Heart right ventricle (tissue), 16 donors: ENCODE results near the gene CAMKMT. TPM values are rescaled to one million over a fixed set of nuclear protein-coding genes. Genes with fewer than 3 reads are reported as not detected.

Experiments used
- ATAC-seq, 8 donors: fragments of 200-7000 bp; cut with Tn5 transposase; one replicate each; pipeline ENCODE4 v1.9.1; 2020; ENCODE audit warnings: mild to moderate bottlenecking in 8 of 8, moderate library complexity in 8 of 8, moderate number of reproducible peaks in 1 of 8
- DNase-seq, 2 donors: peaks; one replicate each; pipeline ENCODE4 v3.0.0-alpha.2; 2020
- H3K27ac ChIP-seq, 10 donors: fragments of 200-600 bp; sonication (generic) in 2 of 10; one replicate each; pipeline versions ENCODE4 v1.5.0 to v1.8.0; 2020 to 2022; ENCODE audit warnings: mild to moderate bottlenecking in 3 of 10
- H3K27me3 ChIP-seq, 7 donors: fragments of 200-600 bp; one replicate each; pipeline ENCODE4 v1.8.0; 2021 to 2022; ENCODE audit warnings: mild to moderate bottlenecking in 2 of 7
- H3K36me3 ChIP-seq, 9 donors: fragments of 200-600 bp; sonication (generic) in 1 of 9; one replicate each; pipeline versions ENCODE4 v1.5.0 to v1.8.0; 2020 to 2022; ENCODE audit warnings: mild to moderate bottlenecking in 2 of 9
- H3K4me1 ChIP-seq, 9 donors: fragments of 200-600 bp; sonication (generic) in 1 of 9; one replicate each; pipeline versions ENCODE4 v1.5.0 to v1.8.0; 2020 to 2022; ENCODE audit warnings: mild to moderate bottlenecking in 4 of 9
- H3K4me3 ChIP-seq, 10 donors: fragments of 200-600 bp; sonication (generic) in 2 of 10; one replicate each; pipeline versions ENCODE4 v1.5.0 to v1.8.0; 2020 to 2022; ENCODE audit warnings: mild to moderate bottlenecking in 7 of 10, moderate library complexity in 2 of 10
- H3K9me3 ChIP-seq, 11 donors: fragments of 200-600 bp in 10 of 11; sonication (generic) in 2 of 11; one replicate each; pipeline versions ENCODE4 v1.5.0 to v1.8.0; 2013 to 2022; ENCODE audit warnings: mild to moderate bottlenecking in 2 of 11, control low read depth in 1 of 11, moderate library complexity in 1 of 11
- CTCF ChIP-seq, 9 donors: fragments of 200-600 bp; sonication (generic) in 2 of 9; IDR thresholded peaks; one replicate each; pipeline versions ENCODE4 v1.5.0 to v1.8.0; 2021 to 2022; ENCODE audit warnings: antibody characterized with exemption in 9 of 9, mild to moderate bottlenecking in 5 of 9, moderate library complexity in 1 of 9
- WGBS, 2 donors: extraction: QIAGEN DNeasy Blood & Tissue Kit; methylation state at CpG; one replicate each; pipeline ENCODE4 v1.1.7; 2013; ENCODE audit warnings: inconsistent platforms in 1 of 2; 5-methylcytosine and 5-hydroxymethylcytosine counted together
- intact Hi-C, 10 donors: fragments of 100-400 bp; cut with DNase I; formaldehyde crosslinking; loops; one replicate each; pipeline versions ENCODE4 v1.11.1 to v1.14.2; 2022
- polyA plus RNA-seq, 2 donors: library from polyadenylated mRNA; stranded (reverse); fragments of 200-250 nt; gene quantifications; one replicate each; pipeline ENCODE4 v1.2.3, GENCODE V29; 2013
- total RNA-seq, 10 donors: library from RNA; stranded (reverse); fragmentation: NEBNext Ultra II Directional in 3 of 10; extraction: Animal tissue kit (Norgen Biotek cat#: 25700) in 3 of 10; gene quantifications; one replicate each; pipeline versions ENCODE4 v1.2.1 to v1.2.4, GENCODE V29; 2021 to 2023
- donor health status: Arrhythmogenic right ventricular cardiomyopathy.
- donor health status: ischemic (EF 13 %, LVEDD 7.1; RV severe dilation, severe dysfunction).
- donor health status: healthy with polysubstance abuse.
- donor health status: DM: no; HTN: yes; CAD: no.
- donor health status: DM: no; HTN: no; CAD: no.
- donor health status: ischemic (EF 25% LVEDD 6.9; RV normal size, moderate dysfunction).
- donor health status: ischemic (EF 25% LVEDD 5.7; RV mildly dilated, moderate dysfunction).
- donor health status: healthy.
- donor health status: DM: yes; HTN: yes; CAD: no.
- donor health status: Ischemic cardiomyopathy.
- donor health status: ischemic (EF 35%, LVEDD 5.7; RV mildly dilated, moderate dysfunction).
- donor health status: nonischemic (EF 11% LVEDD 7.7; RV severe dilation, severe dysfunction).
- donor health status: DM: yes; HTN: yes; CAD: no.
- donor health status: PGD.
- donor health status: ischemic (EF 29% LVEDD 5.4; RV normal size, mild dysfunction).
- donor health status: nonischemic (EF 23%, LVEDD 6.1; RV moderate dilation, normal function).

Gene CAMKMT
- total and polyA plus RNA-seq, 12 donors = 4.1 to 6.4 (median 4.8) TPM

GRCh38 chr2:44614940-44615339, 253.2 kb downstream of the CAMKMT start:
- Histone ChIP-seq H3K27me3 (no peaks in the 10 kb centered on the region), H3K9me3 (peaks cover 0 to 4% (median 0%) of the 10 kb centered on the region in 11 donors), H3K4me1 (peaks cover 0 to 25% (median 3%) of the 10 kb centered on the region in 9 donors), H3K4me3 (no peak overlapping the region), H3K36me3 (no peaks in the 10 kb centered on the region), H3K27ac (no peak overlapping the region)
- no peak for TF ChIP-seq CTCF (IDR thresholded peaks at IDR 0.05)
- ATAC-seq = no peak
- WGBS, 2 donors = 89 to 96% methylated on average over 2 of the region's 2 CpGs
- no peak for DNase-seq
- intact Hi-C loops = no loop called here

- Histone ChIP-seq H3K9me3 (peaks cover 0 to 4% (median 0%) of the 10 kb centered on the region in 11 donors), H3K27me3 (no peaks in the 10 kb centered on the region), H3K36me3 (no peaks in the 10 kb centered on the region), H3K27ac (no peak overlapping the region), H3K4me3 (no peak overlapping the region), H3K4me1 (peaks cover 0 to 25% (median 3%) of the 10 kb centered on the region in 9 donors)
- DNase-seq (no peak), ATAC-seq (peak in 2 of 8 donors; percentile 28 to 47)
- 72 to 84% methylated on average over 4 of the region's 4 CpGs for WGBS, 2 donors
- no peak for TF ChIP-seq CTCF (IDR thresholded peaks at IDR 0.05)
- intact Hi-C loops = no loop called here
Measured at GRCh38 chr2:44615950-44616518, 254.3 kb downstream of the CAMKMT start.

- WGBS, 2 donors = 28 to 33% methylated on average over 3 of the region's 3 CpGs
- peak in 1 of 8 donors; percentile 41 for ATAC-seq
- Histone ChIP-seq H3K36me3 (no peaks in the 10 kb centered on the region), H3K27ac (no peak overlapping the region), H3K9me3 (peaks cover 0 to under 1% (median 0%) of the 10 kb centered on the region in 11 donors), H3K4me1 (peaks cover 0 to 25% (median 3%) of the 10 kb centered on the region in 9 donors), H3K4me3 (peak overlapping the region in 6 of 10 donors; percentile 2 to 21 (median 14)), H3K27me3 (no peaks in the 10 kb centered on the region)
- no peak for DNase-seq
- intact Hi-C loops = no loop called here
- no peak for TF ChIP-seq CTCF (IDR thresholded peaks at IDR 0.05)
Measured at GRCh38 chr2:44616667-44617155, 255.0 kb downstream of the CAMKMT start.

DNA sequence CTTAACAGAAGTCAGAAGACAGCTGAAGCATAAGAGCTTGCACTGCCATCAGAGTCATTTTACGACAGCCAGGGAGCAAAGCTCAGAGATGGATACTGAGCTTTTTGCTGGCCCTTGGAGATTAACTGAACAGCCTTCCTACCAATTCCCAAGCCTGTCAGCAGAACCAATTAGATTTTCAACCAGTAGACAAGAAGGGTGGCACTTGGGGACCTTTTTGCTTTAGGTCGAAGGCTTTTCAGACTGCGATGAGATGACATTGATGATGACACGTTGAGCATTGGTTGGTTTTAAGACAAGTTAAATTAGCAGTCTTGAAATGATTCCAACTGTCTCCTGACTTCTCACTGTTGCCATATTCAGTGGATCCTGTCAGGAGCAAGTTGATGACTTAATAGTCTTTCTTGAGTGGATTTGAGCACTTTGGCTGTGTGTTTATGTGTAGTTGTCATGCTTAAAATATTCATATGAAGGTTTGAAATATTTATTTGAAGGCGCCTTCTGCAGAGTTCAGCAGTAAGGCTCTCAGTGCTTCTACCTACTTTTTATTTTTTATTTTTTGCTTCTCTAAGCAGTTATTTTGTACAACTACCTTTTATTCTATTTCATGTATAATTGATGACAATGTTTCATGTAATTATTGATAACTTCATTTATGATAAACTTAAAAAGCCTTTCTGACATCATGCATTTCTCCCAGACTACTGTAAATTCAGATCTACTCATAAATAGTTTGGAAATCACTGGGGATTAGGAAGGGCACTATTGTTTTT, 256.7 kb downstream of the CAMKMT start:
- DNase-seq (no peak), ATAC-seq (no peak)
- TF ChIP-seq CTCF (IDR thresholded peaks at IDR 0.05) = no peak
- peaks cover 0 to 25% (median 3%) of the 10 kb centered on the region in 9 donors for H3K4me1 ChIP-seq
- no peaks in the 10 kb centered on the region for H3K27me3 ChIP-seq
- intact Hi-C loops = no loop called here
- H3K27ac ChIP-seq = no peak overlapping the region
- no peak overlapping the region for H3K4me3 ChIP-seq
- no peaks in the 10 kb centered on the region for H3K36me3 ChIP-seq
- H3K9me3 ChIP-seq = no peaks in the 10 kb centered on the region
- 78 to 89% methylated on average over 5 of the region's 5 CpGs for WGBS, 2 donors
